A549 (cell line): ENCODE measurements around the gene SLC43A1. TPM values are rescaled to one million over a fixed set of nuclear protein-coding genes. Genes with fewer than 3 reads are reported as not detected.

Source experiments
- ATAC-seq, 2 experiments: fragments of 200-7000 bp in 1 of 2; fragments of >200 bp in 1 of 2; cut with Nextera tagmentation in 1 of 2; cut with Tn5 transposase in 1 of 2; 3 replicates each; pipeline versions ENCODE4 v1.8.0 to v1.9.1; 2018 to 2020; ENCODE audit warnings: mild to moderate bottlenecking in 1 of 2, moderate library complexity in 1 of 2
- CTCF ChIA-PET: fragments of 300-600 bp; sonication (Branson Sonifier 250); formaldehyde crosslinking; extraction: SDS; loops from one replicate; lab custom pipeline; 2021; ENCODE audit warnings: antibody characterized with exemption, inconsistent platforms; lab: Yijun Ruan, JAX
- POLR2A ChIA-PET: fragments of 350-600 bp; formaldehyde crosslinking; extraction: SDS; loops from one replicate; lab custom pipeline; 2021; ENCODE audit warnings: antibody characterized with exemption, inconsistent platforms; lab: Yijun Ruan, JAX
- DNase-seq, 2 experiments: peaks; one replicate each; pipeline versions ENCODE4 v3.0.0 to v3.0.0-alpha.2; 2011 to 2016; ENCODE audit warnings: low read depth in 1 of 2, low spot score in 1 of 2
- FAIRE-seq: peaks from 2 replicates; lab custom pipeline; 2011; peaks lifted over from hg19 to GRCh38; lab: Jason Lieb, UNC
- H3K27ac ChIP-seq, 2 experiments: fragments of >200 bp; sonication (Bioruptor Twin); formaldehyde crosslinking; 3 replicates each; pipeline ENCODE4 v1.5.1; 2016 to 2017
- H3K4me1 ChIP-seq: fragments of >200 bp; sonication (Bioruptor Twin); formaldehyde crosslinking; 3 replicates; pipeline ENCODE4 v1.6.1; 2016
- H3K4me2 ChIP-seq: fragments of >200 bp; sonication (Bioruptor Twin); formaldehyde crosslinking; 3 replicates; pipeline ENCODE4 v1.6.1; 2016
- H3K4me3 ChIP-seq: fragments of >200 bp; sonication (Bioruptor Twin); formaldehyde crosslinking; 3 replicates; pipeline ENCODE4 v1.5.1; 2016
- H3K9me3 ChIP-seq: fragments of >200 bp; sonication (Bioruptor Twin); formaldehyde crosslinking; 3 replicates; pipeline ENCODE4 v1.6.1; 2016
- BHLHE40 ChIP-seq: IDR thresholded peaks from 2 replicates; pipeline ENCODE4 v1.6.1; 2012; ENCODE audit warnings: low read depth, low read length, inconsistent platforms
- CEBPB ChIP-seq, 2 experiments: fragments of >200 bp in 1 of 2; sonication (Bioruptor Twin) in 1 of 2; formaldehyde crosslinking in 1 of 2; IDR thresholded peaks; 2 replicates each; pipeline ENCODE4 v1.6.1; 2012 to 2016
- EHMT2 ChIP-seq: fragments of 200-600 bp; sonication (generic); IDR thresholded peaks from 2 replicates; pipeline ENCODE4 v1.6.1; 2016; ENCODE audit warnings: antibody characterized with exemption, low read depth, mild to moderate bottlenecking, moderate library complexity
- ESRRA ChIP-seq: fragments of 150-350 bp; IDR thresholded peaks from 2 replicates; pipeline ENCODE4 v1.6.1; 2014; ENCODE audit warnings: mild to moderate bottlenecking, low read length, borderline replicate concordance
- FOSB ChIP-seq: fragments of 250-450 bp; sonication (Bioruptor Pico); IDR thresholded peaks from 2 replicates; pipeline ENCODE4 v1.5.0; 2020; ENCODE audit warnings: mild to moderate bottlenecking, moderate library complexity
- GATA3 ChIP-seq: IDR thresholded peaks from 2 replicates; pipeline ENCODE4 v1.6.1; 2012; ENCODE audit warnings: borderline replicate concordance
- HDAC2 ChIP-seq: fragments of 200-600 bp; sonication (generic); IDR thresholded peaks from 2 replicates; pipeline ENCODE4 v1.6.1; 2016
- HES2 ChIP-seq: fragments of >200 bp; sonication (Bioruptor Twin); formaldehyde crosslinking; IDR thresholded peaks from 2 replicates; pipeline ENCODE4 v1.6.1; 2016
- HEYL ChIP-seq: fragments of 250-450 bp; sonication (Bioruptor Pico); IDR thresholded peaks from 2 replicates; pipeline ENCODE4 v1.8.0; 2021; ENCODE audit warnings: mild to moderate bottlenecking, moderate library complexity
- HOXA7 ChIP-seq: fragments of 250-450 bp; sonication (Bioruptor Pico); IDR thresholded peaks from 2 replicates; pipeline ENCODE4 v1.5.0; 2020; ENCODE audit warnings: mild to moderate bottlenecking, moderate library complexity
- HOXB13 ChIP-seq: fragments of 250-450 bp; sonication (Bioruptor Pico); IDR thresholded peaks from 2 replicates; pipeline ENCODE4 v1.5.0; 2020; ENCODE audit warnings: low read depth, mild to moderate bottlenecking, moderate library complexity
- HOXB5 ChIP-seq: fragments of 250-450 bp; sonication (Bioruptor Pico); IDR thresholded peaks from 2 replicates; pipeline ENCODE4 v1.5.0; 2020; ENCODE audit warnings: mild to moderate bottlenecking, moderate library complexity
- JUNB ChIP-seq: fragments of >200 bp; sonication (Bioruptor Twin); formaldehyde crosslinking; IDR thresholded peaks from 2 replicates; pipeline ENCODE4 v1.6.1; 2016
- KDM1A ChIP-seq: fragments of 200-600 bp; sonication (generic); IDR thresholded peaks from 2 replicates; pipeline ENCODE4 v1.6.1; 2016; ENCODE audit warnings: low read depth, mild to moderate bottlenecking
- MAFK ChIP-seq: fragments of 450-650 bp; IDR thresholded peaks from 2 replicates; pipeline ENCODE4 v1.6.1; 2014; ENCODE audit not compliant: partially characterized antibody
- MAZ ChIP-seq: fragments of 150-350 bp; IDR thresholded peaks from 2 replicates; pipeline ENCODE4 v1.6.1; 2014; ENCODE audit warnings: antibody characterized with exemption, low read depth, low read length, borderline replicate concordance
- NFE2L2 ChIP-seq: fragments of 150-350 bp; conservative IDR thresholded peaks from 2 replicates; pipeline ENCODE4 v1.6.1; 2014; ENCODE audit warnings: low read length
- NPAS2 ChIP-seq: fragments of 250-450 bp; sonication (Bioruptor Pico); IDR thresholded peaks from 2 replicates; pipeline ENCODE4 v1.8.0; 2022; ENCODE audit warnings: mild to moderate bottlenecking, moderate library complexity, borderline replicate concordance
- NR3C1 ChIP-seq: fragments of >200 bp; sonication (Bioruptor Twin); formaldehyde crosslinking; IDR thresholded peaks from 3 replicates; pipeline ENCODE4 v1.6.1; 2017
- RAD21 ChIP-seq, 2 experiments: fragments of >200 bp in 1 of 2; sonication (Bioruptor Twin) in 1 of 2; formaldehyde crosslinking in 1 of 2; IDR thresholded peaks in 1 of 2; conservative IDR thresholded peaks in 1 of 2; 2 replicates in 1 of 2; 3 replicates in 1 of 2; pipeline ENCODE4 v1.6.1; 2012 to 2018; ENCODE audit warnings: inconsistent platforms in 1 of 2
- RARB ChIP-seq: fragments of 250-450 bp; sonication (Bioruptor Pico); IDR thresholded peaks from 2 replicates; pipeline ENCODE4 v1.8.0; 2021; ENCODE audit warnings: mild to moderate bottlenecking, moderate library complexity
- RCOR1 ChIP-seq: fragments of 150-350 bp; IDR thresholded peaks from 2 replicates; pipeline ENCODE4 v1.6.1; 2014; ENCODE audit warnings: antibody characterized with exemption, low read length, low read depth
- RFX5 ChIP-seq: fragments of 450-650 bp; IDR thresholded peaks from 2 replicates; pipeline ENCODE4 v1.7.1; 2014; ENCODE audit warnings: antibody characterized with exemption, mild to moderate bottlenecking, moderate library complexity
- SMC3 ChIP-seq: fragments of >200 bp; sonication (Bioruptor Twin); formaldehyde crosslinking; IDR thresholded peaks from 3 replicates; pipeline ENCODE4 v1.6.1; 2018; ENCODE audit warnings: inconsistent platforms
- SREBF2 ChIP-seq: fragments of 450-650 bp; IDR thresholded peaks from 2 replicates; pipeline ENCODE4 v1.6.1; 2014; ENCODE audit warnings: mild to moderate bottlenecking, moderate library complexity
- TFCP2L1 ChIP-seq: fragments of 250-450 bp; sonication (Bioruptor Pico); IDR thresholded peaks from 2 replicates; pipeline ENCODE4 v1.5.0; 2021; ENCODE audit warnings: mild to moderate bottlenecking
- ZNF302 ChIP-seq: fragments of 250-450 bp; sonication (Bioruptor Pico); IDR thresholded peaks from 2 replicates; pipeline ENCODE4 v1.9.0; 2021; ENCODE audit warnings: inconsistent platforms, mild to moderate bottlenecking, moderate library complexity
- WGBS: methylation state at CpG from one replicate; pipeline ENCODE4 v1.1.6; 2017; ENCODE audit errors: missing lambda C conversion rate; 5-methylcytosine and 5-hydroxymethylcytosine counted together
- polyA plus RNA-seq, 4 experiments: library from polyadenylated mRNA; depleted of rRNA in 3 of 4; stranded (reverse); fragments of >200 nt; fragmentation: RNase III in 1 of 4; extraction: RNeasy Plus Mini Kit Qiagen cat#74134 plus additional on column Dnase treatment in 1 of 4; gene quantifications; 2 replicates in 3 of 4; 3 replicates in 1 of 4; pipeline ENCODE4 v1.2.3, GENCODE V29; 2011 to 2017
- TF ChIP-seq, protein P1 (sequence below): IDR thresholded peaks from 2 replicates; pipeline ENCODE4 v1.6.1; 2012
- TF ChIP-seq, protein P2 (sequence below): fragments of 450-650 bp; IDR thresholded peaks from 2 replicates; pipeline ENCODE4 v1.6.1; 2014; ENCODE audit warnings: antibody characterized with exemption
- TF ChIP-seq, protein P3 (sequence below): IDR thresholded peaks from 2 replicates; pipeline ENCODE4 v1.6.1; 2012; ENCODE audit warnings: low read depth, borderline replicate concordance
- TF ChIP-seq, protein P4 (sequence below): fragments of >200 bp; sonication (Bioruptor Twin); formaldehyde crosslinking; IDR thresholded peaks from 3 replicates; pipeline ENCODE4 v1.6.1; 2016
- TF ChIP-seq, protein P5 (sequence below): fragments of 200-600 bp; sonication (generic); IDR thresholded peaks from 2 replicates; pipeline ENCODE4 v1.6.1; 2016; ENCODE audit warnings: antibody characterized with exemption, mild to moderate bottlenecking, moderate library complexity

SLC43A1 gene
- polyA plus RNA-seq, 2 of the 4 experiments (the other 2 are of a cell fraction), result 1.0 to 4.6 TPM

- peaks cover 44% of the 10 kb centered on the region for H3K4me1 ChIP-seq
- POLR2A ChIA-PET, result no interaction called here
- no peak overlapping the region for H3K27ac ChIP-seq
- DNase-seq (no peak), FAIRE-seq (no peak), ATAC-seq (no peak)
- H3K9me3 ChIP-seq, result no peaks in the 10 kb centered on the region
- H3K4me3 ChIP-seq, result no peak overlapping the region
- no peak overlapping the region for H3K4me2 ChIP-seq
- TF ChIP-seq, protein P1, sequence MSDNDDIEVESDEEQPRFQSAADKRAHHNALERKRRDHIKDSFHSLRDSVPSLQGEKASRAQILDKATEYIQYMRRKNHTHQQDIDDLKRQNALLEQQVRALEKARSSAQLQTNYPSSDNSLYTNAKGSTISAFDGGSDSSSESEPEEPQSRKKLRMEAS, result no peak
- TF ChIP-seq HOXB5 (CRISPR knock-in tag) (no peak), MAZ (no peak), HES2 (no peak), JUNB (no peak), RFX5 (no peak), SREBF2 (no peak), GATA3 (no peak), BHLHE40 (no peak), HEYL (CRISPR knock-in tag) (no peak)
- TF ChIP-seq, protein P2, sequence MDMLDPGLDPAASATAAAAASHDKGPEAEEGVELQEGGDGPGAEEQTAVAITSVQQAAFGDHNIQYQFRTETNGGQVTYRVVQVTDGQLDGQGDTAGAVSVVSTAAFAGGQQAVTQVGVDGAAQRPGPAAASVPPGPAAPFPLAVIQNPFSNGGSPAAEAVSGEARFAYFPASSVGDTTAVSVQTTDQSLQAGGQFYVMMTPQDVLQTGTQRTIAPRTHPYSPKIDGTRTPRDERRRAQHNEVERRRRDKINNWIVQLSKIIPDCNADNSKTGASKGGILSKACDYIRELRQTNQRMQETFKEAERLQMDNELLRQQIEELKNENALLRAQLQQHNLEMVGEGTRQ, result no peak
- TF ChIP-seq, protein P3, sequence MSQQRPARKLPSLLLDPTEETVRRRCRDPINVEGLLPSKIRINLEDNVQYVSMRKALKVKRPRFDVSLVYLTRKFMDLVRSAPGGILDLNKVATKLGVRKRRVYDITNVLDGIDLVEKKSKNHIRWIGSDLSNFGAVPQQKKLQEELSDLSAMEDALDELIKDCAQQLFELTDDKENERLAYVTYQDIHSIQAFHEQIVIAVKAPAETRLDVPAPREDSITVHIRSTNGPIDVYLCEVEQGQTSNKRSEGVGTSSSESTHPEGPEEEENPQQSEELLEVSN, result no peak
- CTCF ChIA-PET, result interaction anchor here (0.8 to 10.1 kb wide), 14 partner anchors 10 to 156 kb away, joined by 3 to 228 read pairs (median 4); partner anchors contain the start of genes RTN4RL2, SLC43A1 and TNKS1BP1
- 98% methylated on average over 2 of the region's 2 CpGs for WGBS
Measured at GRCh38 chr11:57481315-57481714, 34.2 kb downstream of the SLC43A1 start.

DNA sequence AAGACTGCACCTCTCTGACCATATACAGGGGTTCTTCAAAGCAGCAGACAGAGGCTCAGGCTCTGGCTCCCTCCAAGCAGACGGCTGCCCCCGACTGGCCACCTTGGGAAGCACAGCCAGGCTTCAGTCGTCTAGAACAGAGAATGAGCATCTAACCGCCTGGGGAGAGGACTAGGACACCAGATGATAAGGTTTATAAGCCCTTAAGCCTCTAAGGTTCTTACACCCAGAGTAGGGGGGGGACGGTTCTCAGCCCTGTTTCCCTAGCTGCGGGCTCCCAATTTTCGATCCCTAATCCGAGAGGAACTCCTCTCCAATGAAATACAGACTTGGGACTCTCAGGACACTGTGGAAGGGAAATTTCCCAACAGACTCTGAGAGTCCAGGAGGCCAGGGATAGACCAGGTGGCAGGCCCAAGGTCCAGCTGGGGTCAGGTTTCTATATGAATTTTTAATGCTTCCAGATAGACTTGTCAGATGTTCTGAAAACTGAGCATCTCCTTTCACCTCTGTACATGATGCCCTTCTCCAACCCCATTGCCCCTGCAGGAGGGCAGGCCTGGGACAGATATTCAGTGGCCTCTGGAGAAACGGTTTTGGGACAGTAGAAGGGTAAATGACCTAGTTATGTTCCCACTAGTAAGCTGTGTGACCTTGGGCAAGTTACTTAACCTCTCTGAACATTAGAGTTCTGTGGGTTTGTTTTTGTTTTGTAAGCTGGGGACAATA is 34.9 kb downstream of the SLC43A1 start:
- H3K4me3 ChIP-seq, result no peak overlapping the region
- H3K27ac ChIP-seq, result peak overlapping the region in 1 of 2 experiments; percentile 45; a peak in 2 of 6 replicates
- ATAC-seq, result peak; percentile 72 to 76
- no peaks in the 10 kb centered on the region for H3K9me3 ChIP-seq
- POLR2A ChIA-PET, result no interaction called here
- H3K4me1 ChIP-seq, result peaks cover 50% of the 10 kb centered on the region
- FAIRE-seq, result no peak
- CTCF ChIA-PET, result interaction anchor here (0.8 to 10.1 kb wide), 14 partner anchors 9 to 155 kb away, joined by 3 to 228 read pairs (median 4); partner anchors contain the start of genes RTN4RL2, SLC43A1 and TNKS1BP1
- WGBS, result 18% methylated on average over 6 of the region's 9 CpGs
- DNase-seq, result peak; percentile 77 to 91
- H3K4me2 ChIP-seq, result peak overlapping the region; percentile 12; the same call in 1 of the 3 replicates
- TF ChIP-seq HDAC2 (peak; percentile 73; the same call in 1 of the 2 replicates), ESRRA (no peak), NPAS2 (no peak), HOXB5 (CRISPR knock-in tag) (no peak), NR3C1 (no peak), MAZ (no peak), RARB (CRISPR knock-in tag) (no peak), RCOR1 (no peak), NFE2L2 (no peak), FOSB (CRISPR knock-in tag) (no peak), TFCP2L1 (CRISPR knock-in tag) (no peak), RAD21 (conservative IDR thresholded peaks at IDR 0.05 in 1 of 2, IDR thresholded peaks at IDR 0.05 in 1 of 2) (peak; percentile 60 to 69), HOXA7 (CRISPR knock-in tag) (no peak), HOXB13 (CRISPR knock-in tag) (no peak), JUNB (no peak), ZNF302 (no peak), MAFK (no peak), CEBPB (IDR thresholded peaks at IDR 0.05) (no peak), KDM1A (peak; percentile 90; the same call in 1 of the 2 replicates), EHMT2 (no peak), RFX5 (no peak), SMC3 (peak; percentile 60)
- TF ChIP-seq, protein P4, sequence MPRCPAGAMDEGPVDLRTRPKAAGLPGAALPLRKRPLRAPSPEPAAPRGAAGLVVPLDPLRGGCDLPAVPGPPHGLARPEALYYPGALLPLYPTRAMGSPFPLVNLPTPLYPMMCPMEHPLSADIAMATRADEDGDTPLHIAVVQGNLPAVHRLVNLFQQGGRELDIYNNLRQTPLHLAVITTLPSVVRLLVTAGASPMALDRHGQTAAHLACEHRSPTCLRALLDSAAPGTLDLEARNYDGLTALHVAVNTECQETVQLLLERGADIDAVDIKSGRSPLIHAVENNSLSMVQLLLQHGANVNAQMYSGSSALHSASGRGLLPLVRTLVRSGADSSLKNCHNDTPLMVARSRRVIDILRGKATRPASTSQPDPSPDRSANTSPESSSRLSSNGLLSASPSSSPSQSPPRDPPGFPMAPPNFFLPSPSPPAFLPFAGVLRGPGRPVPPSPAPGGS, result no peak
- TF ChIP-seq, protein P5, sequence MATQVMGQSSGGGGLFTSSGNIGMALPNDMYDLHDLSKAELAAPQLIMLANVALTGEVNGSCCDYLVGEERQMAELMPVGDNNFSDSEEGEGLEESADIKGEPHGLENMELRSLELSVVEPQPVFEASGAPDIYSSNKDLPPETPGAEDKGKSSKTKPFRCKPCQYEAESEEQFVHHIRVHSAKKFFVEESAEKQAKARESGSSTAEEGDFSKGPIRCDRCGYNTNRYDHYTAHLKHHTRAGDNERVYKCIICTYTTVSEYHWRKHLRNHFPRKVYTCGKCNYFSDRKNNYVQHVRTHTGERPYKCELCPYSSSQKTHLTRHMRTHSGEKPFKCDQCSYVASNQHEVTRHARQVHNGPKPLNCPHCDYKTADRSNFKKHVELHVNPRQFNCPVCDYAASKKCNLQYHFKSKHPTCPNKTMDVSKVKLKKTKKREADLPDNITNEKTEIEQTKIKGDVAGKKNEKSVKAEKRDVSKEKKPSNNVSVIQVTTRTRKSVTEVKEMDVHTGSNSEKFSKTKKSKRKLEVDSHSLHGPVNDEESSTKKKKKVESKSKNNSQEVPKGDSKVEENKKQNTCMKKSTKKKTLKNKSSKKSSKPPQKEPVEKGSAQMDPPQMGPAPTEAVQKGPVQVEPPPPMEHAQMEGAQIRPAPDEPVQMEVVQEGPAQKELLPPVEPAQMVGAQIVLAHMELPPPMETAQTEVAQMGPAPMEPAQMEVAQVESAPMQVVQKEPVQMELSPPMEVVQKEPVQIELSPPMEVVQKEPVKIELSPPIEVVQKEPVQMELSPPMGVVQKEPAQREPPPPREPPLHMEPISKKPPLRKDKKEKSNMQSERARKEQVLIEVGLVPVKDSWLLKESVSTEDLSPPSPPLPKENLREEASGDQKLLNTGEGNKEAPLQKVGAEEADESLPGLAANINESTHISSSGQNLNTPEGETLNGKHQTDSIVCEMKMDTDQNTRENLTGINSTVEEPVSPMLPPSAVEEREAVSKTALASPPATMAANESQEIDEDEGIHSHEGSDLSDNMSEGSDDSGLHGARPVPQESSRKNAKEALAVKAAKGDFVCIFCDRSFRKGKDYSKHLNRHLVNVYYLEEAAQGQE, result no peak
